Lung microvascular endothelial cell (primary cell): ENCODE data around the gene CXCL6. TPM values are rescaled to one million over a fixed set of nuclear protein-coding genes. Genes with fewer than 3 reads are reported as not detected.

Source experiments
- DNase-seq, 2 donors: peaks; one replicate each; pipeline versions ENCODE4 v3.0.0 to v3.0.0-alpha.2; 2010; ENCODE audit warnings: low read depth in 2 of 2
- total RNA-seq: library from RNA; depleted of rRNA; stranded (reverse); fragments of >200 nt; gene quantifications from 2 replicates; pipeline ENCODE4 v1.2.1, GENCODE V29; 2014

Gene CXCL6
- 0.22 and 0.40 TPM in 2 replicates for total RNA-seq

DNA sequence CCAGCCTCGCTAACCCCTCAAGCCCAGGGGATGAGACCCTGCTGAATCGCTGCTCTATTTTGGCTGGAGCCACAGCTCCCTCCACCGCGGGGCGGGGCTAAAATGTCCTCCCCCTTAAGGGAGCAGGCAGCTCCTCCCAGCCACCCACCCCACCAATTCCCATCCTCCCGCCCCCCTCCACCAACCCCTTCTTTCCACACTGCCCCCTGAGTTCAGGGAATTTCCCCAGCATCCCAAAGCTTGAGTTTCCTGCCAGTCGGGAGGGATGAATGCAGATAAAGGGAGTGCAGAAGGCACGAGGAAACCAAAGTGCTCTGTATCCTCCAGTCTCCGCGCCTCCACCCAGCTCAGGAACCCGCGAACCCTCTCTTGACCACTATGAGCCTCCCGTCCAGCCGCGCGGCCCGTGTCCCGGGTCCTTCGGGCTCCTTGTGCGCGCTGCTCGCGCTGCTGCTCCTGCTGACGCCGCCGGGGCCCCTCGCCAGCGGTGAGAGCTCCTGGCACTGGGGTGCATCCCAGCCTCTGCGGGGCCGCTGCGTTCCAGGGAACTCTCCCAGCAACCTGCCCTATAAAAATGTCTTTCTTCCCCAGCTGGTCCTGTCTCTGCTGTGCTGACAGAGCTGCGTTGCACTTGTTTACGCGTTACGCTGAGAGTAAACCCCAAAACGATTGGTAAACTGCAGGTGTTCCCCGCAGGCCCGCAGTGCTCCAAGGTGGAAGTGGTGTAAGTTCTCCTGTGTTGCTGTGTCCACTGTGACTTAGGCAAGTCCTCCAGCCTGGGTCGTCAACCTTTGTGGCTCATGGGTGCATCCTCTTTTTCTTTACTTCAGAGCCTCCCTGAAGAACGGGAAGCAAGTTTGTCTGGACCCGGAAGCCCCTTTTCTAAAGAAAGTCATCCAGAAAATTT is at the start of gene CXCL6:
TSS of gene CXCL6 (plus strand) at position 306 of the 907 bp plus-strand sequence. CDS start at position 379, 73 bp downstream.
- peak; percentile 27 to 46 for DNase-seq

DNA sequence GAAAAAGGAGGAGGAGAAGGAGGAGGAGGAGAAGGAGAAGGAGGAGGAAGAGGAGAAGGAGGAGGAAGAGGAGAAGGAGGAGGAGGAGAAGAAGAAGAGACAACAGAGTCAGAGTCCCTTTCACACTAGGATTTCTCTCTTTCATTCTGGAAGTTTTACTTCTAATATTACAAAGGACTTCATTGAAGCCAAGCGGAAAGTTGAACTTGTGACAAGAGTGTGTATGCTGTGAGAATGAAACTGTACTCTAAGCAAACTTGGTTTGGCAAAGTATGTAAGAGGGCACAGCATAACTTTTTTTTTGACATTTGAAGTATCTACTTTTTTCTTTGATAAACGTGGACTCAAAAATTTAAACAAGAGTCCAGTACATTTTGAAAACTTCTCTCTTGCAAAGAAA is 48.1 kb upstream of the CXCL6 start:
- no peak for DNase-seq

DNA sequence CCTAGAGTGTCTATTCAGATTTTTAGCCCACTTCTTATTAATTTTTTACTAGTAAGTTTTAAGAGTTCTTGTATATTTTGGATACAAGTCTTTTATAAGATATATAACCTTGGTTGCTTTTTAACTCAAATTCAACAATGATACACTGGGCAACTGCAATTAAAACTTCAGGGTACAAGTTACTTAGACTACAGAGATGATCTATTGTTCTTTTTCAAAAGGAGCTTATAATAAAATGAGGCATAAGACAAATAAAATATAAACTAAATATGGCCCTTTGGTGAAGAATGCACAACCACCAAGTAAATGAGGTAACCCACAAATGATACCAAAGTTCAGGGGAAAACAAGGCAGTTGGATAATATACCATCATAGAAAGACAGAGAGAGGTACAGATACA is 37.6 kb upstream of the CXCL6 start:
- DNase-seq: no peak

DNA sequence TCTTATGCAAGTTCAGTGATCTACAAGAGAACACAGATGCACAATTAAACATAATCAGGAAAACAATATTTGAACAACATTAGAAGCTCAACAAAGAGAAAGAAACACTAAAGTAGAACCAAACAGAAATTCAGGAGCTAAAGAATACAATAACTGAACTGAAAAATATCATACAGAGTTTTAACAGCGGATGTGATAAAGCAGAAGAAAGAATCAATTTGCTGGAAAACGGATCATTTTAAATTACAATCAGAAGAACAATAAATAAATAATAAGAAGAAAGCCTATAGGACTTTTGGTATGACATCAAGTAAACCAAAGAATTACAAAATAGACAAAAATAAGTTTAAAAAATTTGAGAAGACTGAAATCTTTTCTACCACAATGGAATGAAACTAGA is 36.3 kb upstream of the CXCL6 start:
- DNase-seq: no peak

DNA sequence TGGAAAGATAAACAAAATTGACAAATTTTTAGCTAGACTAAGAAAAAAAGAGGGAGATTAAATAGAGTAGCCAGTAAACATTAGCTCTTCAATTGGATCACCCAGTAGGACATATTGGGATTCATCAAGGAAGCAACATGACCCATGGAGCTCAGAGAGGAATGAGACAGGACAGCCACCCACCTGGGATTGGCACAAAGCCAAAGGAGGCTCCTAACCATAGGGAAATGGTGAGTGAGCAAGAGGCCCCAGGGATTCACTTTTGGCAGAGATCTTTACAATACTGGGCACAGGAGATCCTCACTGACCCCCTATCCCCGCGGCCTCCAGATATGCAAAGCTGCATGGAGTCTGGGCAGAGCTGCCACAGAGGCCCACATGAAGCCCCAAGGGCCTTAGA is 34.8 kb upstream of the CXCL6 start:
- DNase-seq: no peak

DNA sequence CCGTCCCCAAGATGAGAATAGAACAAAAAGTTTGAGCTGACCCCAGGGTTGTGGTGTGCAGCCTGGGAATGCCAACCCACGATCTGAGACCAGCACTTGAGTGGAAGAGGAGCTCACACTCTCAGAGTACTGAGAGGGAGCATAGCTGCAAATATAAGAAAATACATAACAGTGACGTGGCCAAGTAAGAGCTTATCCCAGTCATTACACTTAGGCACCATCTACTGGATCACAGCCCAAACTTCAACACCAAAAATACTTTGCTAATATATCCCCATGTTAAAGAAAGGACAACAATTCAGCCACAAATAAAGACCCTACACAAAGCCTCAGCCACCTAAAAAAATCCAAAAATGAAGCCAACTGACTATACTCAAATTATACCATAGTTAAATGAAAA is 33.3 kb upstream of the CXCL6 start:
- peak; percentile 19 to 28 for DNase-seq

DNA sequence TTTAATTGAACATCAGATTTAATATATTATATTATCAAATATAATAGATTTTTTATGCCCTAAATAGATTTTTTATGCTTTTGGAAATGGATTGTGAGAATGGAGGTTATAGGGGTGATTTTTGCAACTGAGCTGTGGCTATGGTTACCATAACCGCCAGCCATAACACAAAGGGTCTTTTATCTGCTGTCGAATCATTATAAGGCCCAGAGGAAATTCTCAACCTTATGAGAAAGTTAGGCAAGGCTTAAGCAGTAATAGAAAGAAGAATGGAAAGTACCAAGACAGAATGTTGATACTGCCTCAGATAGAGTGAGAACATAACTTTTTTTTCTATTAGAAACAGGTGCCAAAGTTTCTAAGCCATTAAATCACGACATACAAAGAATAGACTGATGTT is 26.3 kb upstream of the CXCL6 start:
- no peak for DNase-seq

DNA sequence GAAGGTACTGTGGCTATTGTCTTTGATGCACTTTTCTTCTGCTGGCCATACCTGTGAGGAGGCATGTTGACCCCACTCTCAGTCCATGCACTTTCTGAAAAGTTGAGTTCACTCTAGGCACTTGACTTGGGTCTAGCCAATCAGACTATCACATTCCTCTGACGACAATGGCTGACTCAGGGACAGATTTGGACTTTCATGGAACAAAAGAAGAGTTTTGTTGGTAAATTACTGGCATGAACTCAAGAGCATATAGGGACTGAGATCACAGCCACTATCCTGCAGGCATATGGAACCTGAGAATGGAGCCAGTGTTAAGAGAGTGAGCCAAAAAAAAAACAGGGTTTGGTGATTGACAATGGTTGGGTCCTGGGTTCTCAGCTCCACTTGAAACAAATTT is 24.6 kb upstream of the CXCL6 start:
- no peak for DNase-seq

DNA sequence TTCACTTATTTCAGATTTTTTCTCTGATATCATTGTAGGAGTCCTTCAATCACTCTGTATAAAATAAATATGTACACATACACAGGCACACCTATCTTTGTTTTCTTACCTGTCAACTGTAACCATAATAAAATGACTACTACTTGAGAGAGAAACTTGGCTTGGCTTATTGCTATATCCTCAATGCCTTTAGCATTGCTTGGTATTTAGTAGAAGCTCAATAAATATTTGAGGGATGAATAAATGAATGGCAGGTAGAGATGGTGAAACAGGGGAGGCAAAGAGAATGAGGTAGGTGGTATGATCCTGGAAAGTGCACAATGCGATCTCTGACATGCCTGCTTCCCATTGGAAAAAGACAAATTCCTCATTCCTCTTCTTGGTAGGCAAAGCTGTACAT is 21.8 kb upstream of the CXCL6 start:
- DNase-seq: no peak

DNA sequence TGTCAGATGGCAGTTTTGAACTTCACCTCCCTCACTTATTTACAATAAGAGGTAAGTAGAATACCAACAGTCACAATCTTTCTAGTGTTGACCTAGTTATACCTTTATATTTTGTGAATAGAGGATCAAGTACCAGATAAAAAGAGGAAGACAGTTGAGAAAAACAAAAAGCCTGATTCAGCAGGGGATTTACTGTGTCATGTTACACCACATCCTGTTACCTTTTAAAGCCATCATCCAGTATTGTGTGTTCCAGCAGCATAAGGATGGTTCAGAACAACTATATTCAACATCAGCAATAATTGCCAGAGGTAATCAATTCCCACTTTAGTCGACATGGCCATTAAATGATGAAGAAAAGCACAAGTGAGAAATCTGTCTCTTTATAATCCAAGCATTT is 21.3 kb upstream of the CXCL6 start:
- DNase-seq: peak; percentile 36

DNA sequence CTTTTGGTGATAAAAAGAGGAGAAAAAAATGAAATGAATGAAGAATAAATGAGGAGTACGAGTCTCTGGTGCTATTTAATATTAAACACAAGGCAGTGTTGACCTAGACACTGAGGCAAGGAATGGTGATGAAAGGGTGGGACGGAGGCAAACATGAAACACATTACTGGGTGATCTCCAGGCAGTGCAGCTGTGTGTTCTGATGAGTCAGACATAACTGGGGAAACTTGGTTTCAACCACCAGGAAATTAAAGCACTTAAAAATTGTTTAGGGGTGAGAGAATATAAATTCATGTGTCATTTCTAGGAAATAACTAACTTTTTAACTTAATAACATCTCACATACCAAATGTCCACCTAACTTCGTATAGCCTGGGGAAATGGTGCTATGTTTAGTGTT is 19.7 kb upstream of the CXCL6 start:
- peak in 1 of 2 donors; percentile 91 for DNase-seq

DNA sequence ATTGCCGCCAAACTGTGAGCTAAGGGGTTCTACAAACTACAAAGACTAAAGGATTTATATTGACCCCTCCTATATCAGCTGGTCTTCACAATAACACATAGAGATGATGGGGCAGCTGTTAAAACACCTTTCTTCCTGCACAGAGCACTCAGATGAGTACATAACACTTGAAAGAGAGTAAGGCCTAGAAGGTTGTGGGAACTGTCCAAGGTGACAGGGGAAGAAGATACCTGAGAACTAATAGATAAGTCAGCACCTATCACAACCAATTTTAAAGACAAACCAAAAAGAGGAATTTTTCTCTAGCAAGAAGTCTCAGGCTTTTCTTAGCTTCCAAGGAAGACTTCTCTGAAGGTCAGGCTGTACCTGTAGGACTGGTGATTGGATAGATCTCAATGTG is 19.1 kb upstream of the CXCL6 start:
- DNase-seq: peak in 1 of 2 donors; percentile 17

DNA sequence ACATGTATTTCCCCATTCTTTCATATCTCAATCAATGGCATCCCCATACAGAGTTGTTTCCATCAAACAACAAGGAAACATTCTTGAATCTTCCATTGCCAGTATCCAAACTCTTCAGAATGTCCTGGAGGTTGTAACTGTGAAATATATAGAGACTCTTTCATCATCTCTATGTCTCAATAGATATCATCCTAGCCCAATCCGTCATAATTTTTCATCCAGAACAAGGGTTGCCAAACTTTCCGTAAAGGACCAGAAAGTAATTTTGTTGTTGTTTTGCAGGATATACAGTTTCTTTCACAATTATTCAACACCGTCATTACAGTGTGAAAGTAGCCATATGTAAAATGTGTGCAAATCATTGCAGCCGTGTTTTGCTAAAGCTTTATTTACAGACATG is 15.2 kb upstream of the CXCL6 start:
- no peak for DNase-seq

DNA sequence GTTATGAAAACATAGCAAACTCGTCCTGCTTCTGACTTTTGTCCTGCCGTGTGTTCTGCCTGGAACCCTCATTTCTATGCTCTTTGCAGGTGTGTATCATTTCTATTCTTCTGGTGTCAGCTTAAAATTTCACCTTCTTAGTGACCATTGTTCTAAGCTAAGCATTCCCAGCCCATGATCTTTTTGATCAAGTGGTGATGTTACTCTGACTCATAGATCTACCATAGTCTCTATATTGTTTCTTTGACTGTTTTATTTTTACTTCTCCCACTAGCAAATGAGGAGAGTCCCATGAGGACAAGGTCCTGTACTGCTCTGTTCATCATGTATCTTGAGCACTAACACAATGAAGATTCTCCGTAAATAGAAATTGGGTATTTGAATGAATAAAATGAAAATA is 14.1 kb upstream of the CXCL6 start:
- peak in 1 of 2 donors; percentile 19 for DNase-seq

DNA sequence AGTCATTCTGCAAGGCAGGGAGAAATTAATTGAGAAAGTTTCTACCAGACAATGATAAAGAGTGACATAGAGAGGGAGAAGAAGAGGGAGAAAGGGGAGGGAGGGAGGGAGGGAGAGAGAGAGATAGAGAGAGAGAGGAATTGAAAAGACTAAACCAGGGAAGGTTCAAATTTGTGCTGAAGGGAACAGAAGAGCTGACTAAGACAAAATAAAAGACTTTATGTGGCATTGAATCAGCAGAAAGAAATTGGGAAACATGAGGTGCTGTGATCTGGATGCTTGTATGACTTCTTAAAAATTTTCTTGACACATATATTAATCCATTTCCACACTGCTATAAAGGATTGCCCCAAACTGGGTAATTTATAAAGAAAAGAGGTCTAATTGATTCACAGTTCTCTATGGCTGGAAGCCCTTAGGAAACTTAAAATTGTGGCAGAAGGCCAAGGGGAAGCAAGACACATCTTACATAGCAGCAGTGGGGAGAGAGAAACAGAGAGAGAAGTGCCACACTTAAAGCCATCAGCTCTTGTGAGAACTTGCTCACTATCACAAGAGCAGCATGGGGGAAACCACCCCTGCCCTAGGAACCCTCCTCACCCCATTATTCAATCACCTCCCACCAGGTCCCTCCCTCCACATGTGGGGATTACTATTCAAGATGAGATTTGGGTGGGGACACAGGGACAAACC is 13.5 kb upstream of the CXCL6 start:
- no peak for DNase-seq

DNA sequence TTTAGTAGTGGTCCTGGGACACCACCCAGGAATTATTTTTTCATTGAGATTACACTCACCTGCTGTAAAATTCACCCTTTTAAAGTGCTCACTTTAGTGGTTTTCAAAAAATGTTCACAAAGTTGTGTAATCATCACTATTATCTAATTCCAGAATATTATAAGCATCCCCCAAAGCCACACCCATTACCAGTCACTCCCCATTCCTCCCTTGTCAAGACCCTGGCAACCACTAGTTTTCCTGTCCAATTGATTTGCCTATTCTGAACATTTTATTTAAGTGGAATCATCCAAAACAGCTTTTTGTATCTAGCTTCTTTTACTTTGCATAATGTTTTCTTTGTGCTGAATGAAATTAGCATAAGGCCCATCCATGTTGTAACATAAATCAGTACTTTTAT is 12.7 kb upstream of the CXCL6 start:
- no peak for DNase-seq

DNA sequence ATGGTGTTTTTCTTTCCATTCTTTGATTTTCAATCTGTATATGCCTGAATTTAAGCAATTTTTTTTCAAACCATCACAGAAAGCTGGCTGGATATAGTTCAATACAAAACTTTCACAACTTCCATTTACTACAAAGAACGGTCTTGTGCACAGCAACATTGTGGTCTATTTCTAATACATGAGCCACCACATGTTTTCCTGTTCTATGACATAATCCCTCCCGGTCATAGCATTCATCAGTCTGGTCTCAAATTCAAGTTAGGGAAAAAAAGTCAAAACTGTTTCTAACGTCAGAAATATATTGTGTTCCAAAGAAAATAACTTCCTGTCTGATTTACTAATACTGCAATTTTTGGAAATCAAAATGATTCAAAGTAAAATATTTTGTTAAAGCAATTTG is 7.5 kb upstream of the CXCL6 start:
- peak; percentile 61 to 83 for DNase-seq

DNA sequence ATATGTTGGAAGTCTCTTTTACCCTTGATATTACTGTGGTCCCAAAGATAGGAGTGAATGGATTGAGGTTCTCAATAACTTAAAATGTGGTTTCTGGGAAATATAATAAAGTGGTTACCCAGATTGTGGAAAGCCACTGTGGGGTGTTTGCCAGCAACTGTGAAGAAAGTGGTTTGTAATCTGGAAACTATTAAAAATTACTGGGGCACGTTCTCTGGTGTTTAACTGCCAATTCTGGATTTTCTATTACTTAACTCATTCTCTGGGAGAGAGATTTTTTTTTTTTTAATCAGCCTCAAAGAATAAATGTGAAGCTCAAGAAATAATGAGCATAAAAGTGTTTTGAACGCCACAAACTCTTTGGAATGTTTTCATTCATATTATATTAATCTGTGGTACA is 4.9 kb upstream of the CXCL6 start:
- DNase-seq: no peak

DNA sequence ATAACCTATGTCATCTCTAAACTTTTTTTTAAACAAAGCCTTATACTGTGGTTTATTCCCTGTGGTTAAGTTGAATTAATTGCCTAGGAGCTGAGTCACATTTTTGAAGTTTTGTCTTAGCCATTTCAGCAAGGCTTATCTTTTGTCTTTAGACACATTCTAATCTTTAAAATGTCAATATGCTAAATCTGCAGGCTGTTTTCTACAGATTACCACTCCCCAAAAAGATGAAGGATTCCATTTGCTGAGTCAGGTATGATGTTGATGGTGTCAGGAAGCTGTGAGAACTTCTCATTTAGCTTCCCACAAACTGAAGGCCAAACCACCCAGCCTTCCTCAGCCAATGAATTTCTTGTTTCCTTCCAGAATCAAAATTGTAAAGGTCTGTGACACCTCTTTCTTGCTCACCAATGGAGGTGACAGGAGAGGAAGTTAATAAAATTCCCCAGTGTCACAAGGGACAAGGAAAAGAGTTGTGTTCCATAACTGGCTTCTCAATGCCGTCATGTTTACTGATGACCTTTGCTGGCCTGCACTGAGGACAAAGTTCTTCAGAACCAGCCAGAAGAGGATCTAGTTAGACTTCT is 3.7 kb upstream of the CXCL6 start:
- no peak for DNase-seq

DNA sequence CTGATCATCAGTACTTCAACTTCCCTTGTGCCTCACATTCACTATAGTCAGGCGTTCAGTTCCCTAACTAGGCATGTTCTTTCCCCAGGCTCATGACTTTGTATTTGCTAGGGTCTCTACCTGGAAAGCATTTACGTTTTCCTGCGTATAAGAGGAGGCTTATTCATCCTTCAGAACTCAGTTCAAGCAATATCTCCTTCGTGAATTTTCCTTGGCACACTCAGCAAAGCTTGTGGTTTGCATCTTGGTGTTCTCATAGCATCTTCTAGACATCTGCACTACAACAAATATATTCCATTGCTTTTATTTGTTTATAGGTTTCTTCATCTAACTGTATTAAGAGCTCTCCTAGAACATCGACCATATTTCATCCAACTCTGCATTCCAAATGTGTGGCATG is 2.6 kb downstream of the CXCL6 start:
- no peak for DNase-seq

DNA sequence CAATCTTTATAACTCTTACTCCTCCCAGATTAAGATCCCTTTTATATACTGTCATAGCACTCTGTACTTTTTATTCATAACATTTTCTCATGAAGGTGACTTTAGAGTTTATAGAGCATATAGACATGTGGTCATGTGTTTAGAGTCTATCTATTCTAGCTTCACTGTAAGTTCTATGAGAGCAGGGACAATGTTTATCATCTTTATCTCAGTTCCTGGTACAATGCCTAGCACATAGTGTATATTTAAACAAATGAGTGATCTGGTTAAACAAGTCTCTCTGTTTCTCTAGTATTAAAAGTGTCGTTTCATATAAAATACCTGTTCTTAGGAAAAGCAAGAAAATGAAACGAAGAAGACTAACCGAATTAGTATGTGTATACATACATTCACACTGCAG is 3.2 kb downstream of the CXCL6 start:
- DNase-seq: no peak

DNA sequence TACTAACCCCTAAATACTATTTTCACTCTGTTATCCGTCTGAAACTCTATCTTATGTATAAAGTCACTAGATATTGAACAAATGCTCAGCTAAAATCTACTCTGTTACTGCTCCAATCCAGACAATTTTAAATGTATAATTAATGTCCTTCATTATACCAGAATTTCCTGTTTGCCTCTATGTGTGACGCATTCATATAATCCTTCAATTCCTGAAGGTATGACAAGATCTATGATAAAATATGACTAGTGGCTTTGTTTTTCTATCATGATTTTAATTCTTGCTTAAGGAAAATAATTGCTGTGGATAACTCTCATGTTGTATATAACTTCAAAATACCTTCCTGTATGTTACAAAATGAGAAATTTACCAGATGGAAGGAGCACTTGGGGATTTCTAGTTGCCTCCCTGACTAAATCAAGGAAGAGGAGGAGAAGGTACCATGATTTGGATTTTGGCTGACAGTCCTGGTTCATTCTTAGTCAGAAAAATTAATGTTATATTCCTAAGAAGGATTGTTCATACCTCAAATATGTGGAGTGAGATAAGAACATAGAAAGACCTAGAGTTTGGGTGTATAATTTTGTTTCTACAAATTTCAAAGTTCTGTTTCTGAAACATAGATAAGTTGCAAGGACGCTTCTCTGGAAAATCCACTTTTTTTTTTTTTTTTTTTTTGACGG is 4.9 kb downstream of the CXCL6 start:
- peak in 1 of 2 donors; percentile 58 for DNase-seq
